ENCODE results near the gene BUD13.

Gene BUD13

DNA sequence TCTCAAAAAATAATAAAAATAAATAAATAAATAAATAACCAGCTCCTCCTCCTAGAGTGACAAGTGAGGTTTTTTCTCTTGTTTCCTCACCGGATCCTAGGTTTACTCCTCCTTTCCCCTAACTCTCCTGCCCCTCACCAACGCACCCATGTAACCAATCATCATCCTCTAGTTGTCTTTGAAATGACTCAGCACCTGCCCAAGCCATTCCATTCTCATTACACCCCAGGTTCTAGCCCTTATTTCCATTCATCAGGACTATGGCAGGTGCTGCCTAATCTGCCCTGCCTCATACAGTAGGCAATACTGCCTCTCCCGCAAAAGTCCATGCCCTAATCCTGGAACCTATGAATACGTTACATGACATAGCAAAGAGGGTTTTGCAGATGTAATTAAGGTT lies 60.4 kb downstream of the BUD13 start:
- DNase-seq = no peak

DNA sequence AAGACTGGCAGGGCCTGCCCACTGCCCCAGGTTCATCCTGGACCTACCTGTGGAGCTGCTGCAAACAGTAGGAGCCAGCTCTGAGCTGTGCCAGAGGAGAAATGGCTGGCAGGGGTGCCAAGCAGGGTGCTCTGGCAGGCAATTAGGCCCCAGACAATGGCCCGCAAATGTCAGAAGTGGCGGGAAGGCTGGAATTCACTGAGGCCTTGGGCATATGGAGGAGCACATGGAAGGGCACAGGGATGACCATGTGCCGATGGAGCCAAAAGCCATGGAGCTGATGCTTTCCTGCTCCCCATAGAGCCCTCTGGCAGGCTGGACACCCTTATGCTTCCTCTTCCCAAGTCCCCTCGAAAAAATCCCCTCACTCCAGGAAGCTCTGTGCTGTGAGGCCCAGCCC lies 62.0 kb downstream of the BUD13 start:
- DNase-seq = no peak

DNA sequence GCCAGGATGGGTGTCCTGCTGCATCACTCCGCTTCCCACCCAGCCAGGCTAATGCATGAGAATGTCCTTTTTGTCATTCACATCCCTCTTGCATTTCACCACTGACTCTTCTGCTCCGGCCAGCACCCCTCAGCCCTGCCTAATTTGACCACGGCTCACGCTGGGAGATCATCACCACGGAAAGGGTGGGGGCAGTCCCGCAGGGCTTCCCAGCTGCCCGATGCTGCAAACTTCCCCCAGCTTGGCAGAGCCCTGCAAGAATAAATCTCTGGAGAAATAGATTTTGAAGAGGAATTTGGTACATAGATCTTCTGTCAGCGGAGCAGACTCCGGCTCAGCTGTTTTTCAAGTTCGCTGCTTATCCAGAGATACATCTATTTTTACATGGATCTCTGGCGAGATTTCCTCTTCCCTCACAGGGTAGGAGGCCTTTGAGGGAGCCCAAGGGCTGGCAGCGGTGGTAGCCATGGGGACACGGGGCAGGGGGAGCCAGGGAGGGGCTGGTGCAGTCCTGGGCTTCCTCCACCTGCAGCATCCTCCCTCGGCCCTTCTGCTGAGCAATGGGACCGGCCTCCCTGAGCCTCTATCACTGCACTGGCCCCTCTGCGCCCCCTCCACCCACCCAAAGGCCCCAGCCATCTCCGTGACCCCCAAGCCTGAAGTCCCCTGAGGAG lies 62.6 kb downstream of the BUD13 start:
- no peak for DNase-seq

DNA sequence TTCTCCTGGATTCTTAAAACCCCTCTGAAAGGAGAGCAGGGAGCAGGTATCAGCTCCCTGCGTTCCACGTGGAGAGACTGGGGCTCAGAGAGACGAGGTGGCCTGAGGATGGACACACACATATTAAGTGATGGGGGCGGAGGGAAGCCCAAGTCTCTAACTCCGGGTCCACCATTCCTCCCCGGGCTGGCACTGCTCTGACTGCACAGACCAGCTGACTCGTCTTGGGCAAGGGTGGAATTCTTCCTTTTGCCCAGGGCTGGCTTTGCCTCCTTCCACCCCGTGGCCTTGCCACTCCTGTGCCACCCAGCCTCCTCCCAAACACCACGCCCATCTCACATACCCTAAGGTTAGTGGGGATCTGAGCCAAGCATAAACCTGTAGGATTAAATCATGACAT lies 65.0 kb downstream of the BUD13 start:
- DNase-seq = no peak

DNA sequence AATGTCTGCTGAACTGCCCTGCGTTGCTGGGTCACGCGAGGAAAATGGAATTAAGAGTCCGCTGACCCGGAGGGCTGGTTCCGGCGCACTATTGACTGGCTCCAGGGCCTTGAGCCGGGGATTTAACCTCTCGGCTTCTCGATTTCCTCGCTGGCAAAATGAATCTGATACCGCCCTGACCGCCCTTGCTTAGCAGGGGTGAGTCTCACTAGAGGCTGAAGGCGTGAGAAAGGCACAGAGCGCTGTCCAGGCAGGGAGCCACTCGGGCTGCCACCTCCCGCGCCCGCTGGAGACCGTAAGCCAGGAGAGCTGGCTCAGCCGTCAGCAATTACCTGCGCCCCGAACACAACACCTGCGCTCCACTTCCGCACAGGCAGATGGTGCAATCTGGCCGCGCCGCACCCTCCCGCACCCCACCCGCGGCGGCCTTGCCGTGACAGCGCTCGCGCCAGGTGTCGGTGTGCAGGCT lies 65.6 kb downstream of the BUD13 start:
- no peak for DNase-seq

DNA sequence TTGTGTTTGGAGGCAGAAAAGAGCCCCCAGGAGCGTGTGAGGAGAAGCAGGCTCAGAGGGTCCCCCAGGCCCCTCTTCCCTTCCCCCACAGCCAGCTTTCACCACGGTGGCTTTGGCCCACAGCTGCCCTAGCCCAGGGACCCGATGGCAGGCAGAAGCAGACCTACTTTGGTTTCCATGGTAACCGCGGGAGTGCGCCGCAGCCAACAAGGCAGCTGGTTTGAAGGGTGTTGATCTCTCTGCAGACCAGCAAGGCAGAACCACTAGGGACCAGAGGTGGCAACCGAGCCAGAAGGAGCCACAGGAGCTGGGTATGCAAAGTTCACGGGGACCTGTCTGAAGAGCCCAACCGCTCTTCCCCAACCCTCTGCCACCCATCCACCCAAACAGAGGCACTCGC lies 69.4 kb downstream of the BUD13 start:
- no peak for DNase-seq

DNA sequence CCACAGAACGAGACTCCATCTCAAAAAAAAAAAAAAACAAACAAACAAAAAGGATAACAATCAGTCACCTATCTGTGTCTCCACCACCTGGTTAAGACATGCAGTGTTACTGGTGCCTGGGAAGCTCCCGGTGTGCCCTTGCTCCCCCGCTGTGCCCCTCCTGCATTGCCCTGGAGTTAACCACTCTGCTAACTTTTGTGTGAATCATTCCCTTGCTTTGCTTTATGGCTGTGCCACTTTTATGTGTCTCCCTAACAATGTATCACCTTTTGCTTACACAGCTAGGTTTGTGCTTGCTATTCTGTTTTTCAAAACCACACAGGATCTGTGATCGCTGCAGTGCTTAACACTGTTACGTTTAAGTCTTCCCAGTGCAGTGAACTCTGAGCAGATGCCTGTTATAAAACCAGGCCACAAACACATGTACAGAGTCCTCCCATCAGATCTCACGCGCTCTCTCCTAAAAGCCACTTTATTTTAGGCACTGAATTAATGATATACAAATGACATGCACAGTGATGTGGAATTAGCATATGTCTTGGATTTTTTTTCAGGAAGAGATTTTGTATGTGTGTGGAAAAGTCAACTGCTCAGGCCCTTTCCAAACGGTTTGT lies 69.9 kb downstream of the BUD13 start:
- no peak for DNase-seq

DNA sequence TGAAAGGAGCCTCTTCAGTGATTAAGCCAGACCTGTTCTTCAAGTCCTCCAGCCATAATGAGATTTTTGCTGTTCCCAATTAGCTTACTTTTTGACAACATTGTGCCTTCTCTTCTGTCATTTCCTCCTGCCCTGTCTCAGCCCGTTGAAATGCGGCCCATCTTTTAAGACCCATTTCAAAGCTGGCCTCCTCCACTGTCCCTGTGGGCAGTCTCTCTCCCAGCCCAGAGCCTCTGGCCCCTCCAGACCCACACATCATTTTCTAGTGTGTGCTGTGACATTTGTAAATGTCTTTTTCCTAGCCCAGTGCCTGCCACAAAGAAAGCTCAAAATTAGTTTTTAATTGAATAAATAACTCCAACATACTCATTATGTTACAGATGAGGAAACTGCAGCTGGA lies 70.9 kb downstream of the BUD13 start:
- DNase-seq = no peak

DNA sequence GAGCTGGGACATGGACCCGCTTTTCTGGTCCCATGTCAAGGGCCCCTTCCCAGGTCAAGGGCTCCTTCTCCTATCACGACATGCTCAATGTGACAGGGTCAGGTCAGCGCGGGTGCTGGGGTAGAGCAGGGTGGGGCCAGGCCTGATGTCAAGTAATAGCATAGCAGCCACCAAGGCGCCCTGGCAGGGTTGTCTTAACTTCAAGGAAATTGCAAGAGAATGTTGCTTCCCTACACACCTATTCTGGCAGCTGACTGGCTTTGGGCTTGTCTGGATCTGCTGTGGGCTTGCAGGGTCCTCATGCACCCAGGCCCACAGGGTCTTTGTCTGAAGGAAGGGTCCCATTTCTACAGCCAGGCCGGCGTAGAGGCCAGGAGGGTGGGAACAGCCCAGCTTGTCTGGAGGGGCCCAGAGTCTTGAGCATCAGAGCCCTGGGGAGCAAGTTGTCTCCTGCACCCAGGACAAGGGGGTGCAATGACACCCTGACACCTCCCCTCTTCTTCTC lies 71.4 kb downstream of the BUD13 start:
- no peak for DNase-seq

DNA sequence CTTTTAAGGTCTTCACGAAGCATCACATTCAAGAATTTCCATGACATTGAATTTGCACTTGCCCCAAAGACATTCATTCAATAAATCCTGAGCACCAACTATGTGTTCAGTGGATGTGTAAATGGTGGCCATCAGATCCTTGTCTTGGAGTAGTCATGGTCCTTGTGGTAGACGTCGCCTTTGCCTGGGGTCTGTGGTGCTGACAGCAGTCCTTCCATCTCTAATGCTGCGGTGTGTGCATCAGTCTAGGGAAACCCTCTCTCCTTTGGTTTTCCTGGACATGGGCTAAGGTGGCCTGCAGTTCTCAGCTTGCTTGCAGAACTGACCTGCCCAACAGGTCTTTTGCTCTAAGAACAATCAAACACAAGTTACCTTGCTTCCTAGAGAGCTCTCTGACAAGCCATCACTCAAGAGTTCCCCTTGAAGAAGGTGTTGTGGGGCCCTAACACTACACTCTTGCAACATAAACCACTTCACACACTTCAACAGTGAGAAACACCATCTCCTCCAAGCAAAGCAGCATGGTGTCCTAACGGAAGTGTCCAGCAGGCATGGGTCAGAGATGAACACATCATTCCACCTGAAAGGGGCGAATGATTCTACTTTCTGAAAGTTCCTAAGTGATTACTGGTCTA lies 72.1 kb downstream of the BUD13 start:
- DNase-seq = no peak
